ENCODE measurements around the gene ZBED4.
"Not testable (repeated sequence)": the region's sequence is repeated elsewhere in the genome, so short reads cannot be mapped to it uniquely, and the experiment has no call there.

ZBED4 gene

GRCh38 chr22:49820984-49821383 is 32.7 kb upstream of the ZBED4 start:
- ChIA-PET POLR2A (ENCODE audit: low non-redundant PET) (no interaction called here), CTCF (no interaction called here)
- no peak for DNase-seq (ENCODE audit: low spot score)
- TF ChIP-seq, protein P1, sequence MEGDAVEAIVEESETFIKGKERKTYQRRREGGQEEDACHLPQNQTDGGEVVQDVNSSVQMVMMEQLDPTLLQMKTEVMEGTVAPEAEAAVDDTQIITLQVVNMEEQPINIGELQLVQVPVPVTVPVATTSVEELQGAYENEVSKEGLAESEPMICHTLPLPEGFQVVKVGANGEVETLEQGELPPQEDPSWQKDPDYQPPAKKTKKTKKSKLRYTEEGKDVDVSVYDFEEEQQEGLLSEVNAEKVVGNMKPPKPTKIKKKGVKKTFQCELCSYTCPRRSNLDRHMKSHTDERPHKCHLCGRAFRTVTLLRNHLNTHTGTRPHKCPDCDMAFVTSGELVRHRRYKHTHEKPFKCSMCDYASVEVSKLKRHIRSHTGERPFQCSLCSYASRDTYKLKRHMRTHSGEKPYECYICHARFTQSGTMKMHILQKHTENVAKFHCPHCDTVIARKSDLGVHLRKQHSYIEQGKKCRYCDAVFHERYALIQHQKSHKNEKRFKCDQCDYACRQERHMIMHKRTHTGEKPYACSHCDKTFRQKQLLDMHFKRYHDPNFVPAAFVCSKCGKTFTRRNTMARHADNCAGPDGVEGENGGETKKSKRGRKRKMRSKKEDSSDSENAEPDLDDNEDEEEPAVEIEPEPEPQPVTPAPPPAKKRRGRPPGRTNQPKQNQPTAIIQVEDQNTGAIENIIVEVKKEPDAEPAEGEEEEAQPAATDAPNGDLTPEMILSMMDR (conservative IDR thresholded peaks at IDR 0.05; ENCODE audit: low read depth): no peak
- no peak overlapping the region for H3K27ac ChIP-seq

- POLR2A ChIA-PET (ENCODE audit: low non-redundant PET): not testable (repeated sequence)
- CTCF ChIA-PET: interaction anchor here (0.7 kb wide), 1 partner anchor 172 kb away, joined by 3 read pairs; no protein-coding TSS in a partner anchor
Measured at GRCh38 chr22:49821741-49822140, 31.9 kb upstream of the ZBED4 start.

GRCh38 chr22:49823289-49824045 is 30.2 kb upstream of the ZBED4 start:
- CTCF ChIA-PET: no interaction called here
- TF ChIP-seq, protein P1 (conservative IDR thresholded peaks at IDR 0.05; ENCODE audit: low read depth): no peak
- POLR2A ChIA-PET (ENCODE audit: low non-redundant PET): no interaction called here
- DNase-seq (ENCODE audit: low spot score): no peak
- H3K27ac ChIP-seq: no peak overlapping the region; the same call in 1 of the 2 replicates

More at GRCh38 chr22:49821741-49822140, 31.9 kb upstream of the ZBED4 start:
- DNase-seq (ENCODE audit: low spot score); H3K27ac ChIP-seq: not testable (repeated sequence)

DNA sequence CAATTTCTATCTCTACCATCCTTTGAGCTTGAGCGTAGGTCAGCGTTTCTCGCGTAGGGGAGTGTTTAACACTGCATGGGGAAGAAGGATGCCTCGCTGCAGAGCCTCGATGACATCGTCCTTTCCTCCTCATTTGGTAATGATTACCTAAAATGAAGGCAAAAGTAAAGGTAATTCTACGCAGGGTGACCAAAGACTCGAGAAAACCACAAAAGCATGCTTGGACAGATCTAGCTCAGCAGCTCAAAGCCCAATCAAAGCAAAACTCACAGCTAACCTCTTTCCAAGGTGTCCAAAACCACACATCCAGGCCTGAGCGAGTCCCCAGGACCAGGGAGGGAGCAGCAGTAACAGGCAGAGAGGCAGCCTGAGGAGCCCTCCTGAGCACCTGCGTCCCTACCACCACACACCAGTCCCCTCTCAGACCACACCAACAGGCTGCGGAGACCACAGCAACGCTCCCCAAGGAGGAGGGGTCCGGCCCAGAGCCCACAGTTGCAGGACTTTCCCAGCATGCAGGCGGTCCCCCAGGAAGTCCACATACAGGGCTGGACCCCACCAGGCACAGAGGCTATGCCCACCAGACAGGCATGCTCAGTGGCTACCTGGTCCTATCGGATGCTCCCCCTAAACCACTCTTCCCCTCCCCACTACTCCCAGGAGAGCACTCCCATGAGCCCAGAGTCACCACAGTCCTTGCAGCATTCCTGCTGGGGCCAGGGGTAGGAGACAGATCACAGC is 29.3 kb upstream of the ZBED4 start:
- no peak for DNase-seq (ENCODE audit: low spot score)

DNA sequence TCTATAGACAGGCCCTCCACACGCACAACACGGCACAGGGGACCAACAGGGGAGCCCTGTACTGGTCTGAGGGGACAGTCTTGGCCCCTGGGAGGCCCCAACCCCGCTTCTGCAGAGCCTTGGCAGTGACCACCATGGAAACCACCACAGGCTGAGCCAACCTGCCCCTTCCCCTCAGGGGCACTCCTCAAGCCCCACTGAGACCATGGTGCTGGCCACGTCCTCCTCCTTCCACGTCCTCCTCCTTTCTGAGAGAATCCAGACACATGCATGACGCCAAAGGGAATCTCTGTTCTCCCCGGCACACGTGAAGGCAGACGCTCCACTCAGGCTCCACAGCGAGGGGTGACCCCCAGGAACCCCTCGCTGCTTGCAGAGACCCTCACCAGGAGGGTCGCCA is 28.7 kb upstream of the ZBED4 start:
- no peak for DNase-seq (ENCODE audit: low spot score)
- peak overlapping the region; percentile 71 for H3K27ac ChIP-seq
- ChIA-PET POLR2A (ENCODE audit: low non-redundant PET) (no interaction called here), CTCF (no interaction called here)
- TF ChIP-seq, protein P1 (conservative IDR thresholded peaks at IDR 0.05; ENCODE audit: low read depth): no peak

More for the DNA sequence above, 29.3 kb upstream of the ZBED4 start:
- CTCF ChIA-PET: no interaction called here
- POLR2A ChIA-PET (ENCODE audit: low non-redundant PET): no interaction called here
- TF ChIP-seq, protein P1 (conservative IDR thresholded peaks at IDR 0.05; ENCODE audit: low read depth): no peak
- peak overlapping the region; percentile 71 for H3K27ac ChIP-seq

GRCh38 chr22:49825436-49825835 is 28.2 kb upstream of the ZBED4 start:
- POLR2A ChIA-PET (ENCODE audit: low non-redundant PET): no interaction called here
- CTCF ChIA-PET: no interaction called here
- no peak for DNase-seq (ENCODE audit: low spot score)
- TF ChIP-seq, protein P1 (conservative IDR thresholded peaks at IDR 0.05; ENCODE audit: low read depth): no peak
- peak overlapping the region; percentile 71 for H3K27ac ChIP-seq

Data from RWPE1 (cell line).